NCI-H1417 treated with DMSO at 0.1 percent for 48 hours (cell line): ENCODE measurements around the gene KIF21B.
A peak's percentile ranks its signal among the peaks of the same experiment; 100 is the strongest.

Experiments
- DNase-seq: peaks from one replicate; lab custom pipeline; 2025; lab: John Stamatoyannopoulos, UW

KIF21B gene

GRCh38 chr1:201020040-201020591 lies 3.4 kb downstream of the KIF21B start:
- DNase-seq: no peak

- DNase-seq: no peak
Observed at GRCh38 chr1:201019321-201019977, 4.1 kb downstream of the KIF21B start.

DNA sequence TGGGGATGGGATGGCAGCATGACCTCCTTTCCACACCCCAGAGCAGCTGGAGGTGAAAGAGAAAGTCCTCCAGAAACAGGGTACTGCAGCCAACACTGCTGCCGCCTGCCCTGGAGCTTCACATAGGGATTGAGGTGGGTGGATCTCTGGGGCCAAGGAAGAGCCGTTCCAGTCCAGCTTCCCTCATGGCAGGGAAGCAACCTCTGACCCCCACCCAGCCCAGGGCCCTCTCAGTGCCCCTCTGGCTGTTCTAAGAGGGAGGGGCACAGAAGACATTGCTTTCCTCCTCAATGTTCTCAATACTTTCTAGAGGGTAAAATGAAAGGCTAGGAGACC lies 5.7 kb downstream of the KIF21B start:
- DNase-seq: no peak

DNA sequence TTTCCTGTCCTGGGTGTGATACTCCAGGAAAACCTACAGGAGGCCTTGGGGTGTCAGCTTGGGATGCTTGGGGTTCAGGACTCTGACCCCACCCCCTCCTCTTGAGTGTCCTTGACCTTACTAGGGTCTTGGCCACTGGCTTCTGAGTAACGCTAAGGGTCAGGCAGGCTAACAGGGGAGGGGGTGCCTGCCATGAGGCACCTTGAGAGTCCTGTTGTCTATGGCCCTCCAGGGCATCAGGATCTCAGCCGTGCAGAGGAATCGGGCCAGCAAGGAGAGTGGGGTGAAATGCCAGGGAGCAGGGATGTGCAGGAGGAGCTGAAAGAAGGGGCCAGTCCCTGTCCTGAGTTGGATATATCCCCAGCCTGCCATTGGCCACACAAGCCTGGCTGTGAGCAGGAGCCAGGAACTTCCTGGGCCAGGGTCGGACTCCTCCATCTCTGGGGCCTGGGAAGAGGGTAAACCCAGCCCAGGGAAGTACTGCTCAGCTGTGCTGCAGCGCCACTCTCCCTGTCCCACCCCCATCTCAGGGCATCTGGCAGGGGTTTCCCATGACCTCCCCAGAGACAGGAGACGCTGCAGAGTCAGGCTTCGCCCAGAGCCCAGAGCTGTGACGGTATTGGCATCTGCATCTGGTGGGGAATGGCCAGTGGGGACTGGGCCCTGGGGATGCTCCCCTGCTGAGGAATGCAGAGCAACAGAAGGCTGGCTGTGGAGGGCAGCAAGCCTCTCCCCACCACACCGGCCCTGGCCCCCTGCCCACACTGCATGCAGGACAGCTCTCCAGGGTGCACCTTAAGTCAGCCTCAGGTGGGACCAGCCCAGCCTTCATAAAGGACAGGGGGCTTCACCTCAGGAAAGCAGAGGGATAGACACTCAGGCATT lies 6.3 kb downstream of the KIF21B start:
- DNase-seq: no peak

DNA sequence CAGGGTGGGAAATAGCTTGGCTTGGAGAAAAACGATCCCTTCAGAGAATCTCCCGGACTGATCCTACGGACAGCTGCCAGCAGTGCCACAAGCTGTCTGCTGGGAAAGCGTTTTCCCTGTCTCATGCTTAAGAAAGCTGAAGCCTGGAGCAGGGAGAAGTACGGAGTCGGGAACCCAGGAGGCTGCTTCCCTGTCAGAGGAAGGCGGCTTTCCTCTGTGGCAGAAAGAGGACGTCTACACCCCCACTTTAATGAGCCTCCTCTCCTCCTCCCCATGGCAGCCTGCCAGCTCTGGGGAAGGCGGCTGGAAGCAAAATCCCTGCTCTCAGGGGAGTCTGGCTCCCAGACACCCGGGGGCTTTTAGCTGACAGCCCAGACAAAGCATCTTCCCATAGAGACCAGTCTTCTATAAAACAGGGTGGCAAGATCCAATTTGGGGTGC lies 7.3 kb downstream of the KIF21B start:
- DNase-seq: peak; percentile 48

DNA sequence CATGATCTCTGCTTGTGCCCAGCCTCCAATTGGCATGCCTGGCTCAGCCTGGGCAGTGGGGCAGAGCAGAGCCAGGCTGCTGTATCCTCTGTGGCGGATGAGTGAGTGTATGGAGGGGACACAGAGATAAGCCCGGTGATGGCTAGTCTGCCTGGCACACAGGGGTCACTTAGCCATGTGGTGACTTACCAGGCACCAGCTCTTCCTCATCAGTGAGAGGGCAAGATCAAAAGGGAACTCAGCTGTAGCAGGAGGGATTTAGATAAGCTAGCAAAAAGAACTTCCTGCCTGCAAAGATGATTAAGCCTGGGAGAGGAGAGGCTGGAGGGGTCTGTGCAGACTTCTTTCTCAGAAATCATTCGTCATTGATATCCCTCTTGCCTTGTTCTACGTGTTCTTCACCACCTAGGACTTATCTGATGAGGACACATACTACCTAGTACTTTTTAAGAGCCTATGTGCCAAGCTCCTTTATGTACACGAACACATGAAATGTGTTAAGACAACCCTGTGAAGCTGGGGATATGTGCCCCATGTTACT lies 7.9 kb downstream of the KIF21B start:
- DNase-seq: no peak

GRCh38 chr1:201014816-201015200 lies 8.7 kb downstream of the KIF21B start:
- no peak for DNase-seq

DNA sequence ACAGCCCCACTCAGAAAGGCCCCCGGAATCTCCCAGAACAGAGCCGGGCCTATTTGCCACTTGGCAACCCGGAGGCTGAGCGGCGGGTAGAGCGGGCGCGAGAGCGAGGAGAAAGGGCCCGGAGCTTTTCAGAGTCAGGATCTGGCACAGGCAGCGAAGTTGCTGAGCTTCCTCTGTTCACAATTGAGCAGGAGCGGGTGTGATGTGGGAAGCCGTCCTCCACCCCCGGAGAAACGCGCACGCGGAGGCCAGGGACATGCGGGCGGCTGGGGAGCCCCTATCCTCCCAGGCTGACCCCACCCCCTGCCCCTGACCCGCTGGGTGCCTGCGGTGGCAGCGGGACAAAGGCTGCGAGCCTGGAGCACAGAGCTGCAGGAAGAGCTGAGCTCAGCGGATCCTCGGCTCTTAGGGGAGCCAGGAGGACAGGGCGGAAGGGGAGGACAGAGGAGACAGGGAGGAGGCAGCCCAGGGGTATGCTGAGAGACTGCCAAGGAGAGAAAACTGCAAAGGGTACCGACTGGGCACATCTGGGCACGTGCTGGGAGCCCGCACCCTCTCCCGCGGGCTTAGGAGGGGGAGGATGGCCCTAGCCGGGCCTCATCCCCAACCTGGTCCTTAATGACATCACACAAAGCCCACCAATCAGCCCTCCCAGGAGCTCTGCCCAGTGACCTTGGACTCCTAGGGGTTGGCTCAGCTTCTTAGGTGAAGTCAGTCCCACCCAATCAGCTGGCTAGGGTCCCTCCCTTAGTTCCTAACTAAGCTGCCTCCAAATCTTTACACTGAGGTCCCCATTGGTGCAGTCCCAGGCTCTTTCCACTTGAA lies 9.3 kb downstream of the KIF21B start:
- no peak for DNase-seq

DNA sequence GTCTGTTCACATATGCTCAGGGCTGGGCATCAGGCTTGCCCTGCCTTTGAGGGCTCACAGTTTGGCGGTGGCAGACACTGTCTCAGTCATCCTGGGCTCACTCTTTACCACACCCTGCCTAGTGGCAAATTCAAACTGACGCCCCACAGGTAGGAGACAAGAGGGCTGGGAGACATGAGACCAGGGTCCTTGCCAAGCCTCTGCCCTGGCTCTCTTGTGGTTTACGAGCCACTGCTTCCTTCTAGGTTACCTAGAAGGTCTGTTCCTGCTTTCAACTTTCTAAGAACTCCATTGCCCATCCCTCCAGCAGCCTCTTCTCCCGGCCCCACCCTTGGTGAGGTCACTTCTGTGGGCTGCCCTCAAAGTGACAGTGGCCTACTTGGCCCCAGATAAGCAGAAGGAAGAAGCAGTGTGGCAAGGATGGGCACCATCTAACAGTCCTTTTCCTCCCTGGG lies 10.5 kb downstream of the KIF21B start:
- DNase-seq: no peak

DNA sequence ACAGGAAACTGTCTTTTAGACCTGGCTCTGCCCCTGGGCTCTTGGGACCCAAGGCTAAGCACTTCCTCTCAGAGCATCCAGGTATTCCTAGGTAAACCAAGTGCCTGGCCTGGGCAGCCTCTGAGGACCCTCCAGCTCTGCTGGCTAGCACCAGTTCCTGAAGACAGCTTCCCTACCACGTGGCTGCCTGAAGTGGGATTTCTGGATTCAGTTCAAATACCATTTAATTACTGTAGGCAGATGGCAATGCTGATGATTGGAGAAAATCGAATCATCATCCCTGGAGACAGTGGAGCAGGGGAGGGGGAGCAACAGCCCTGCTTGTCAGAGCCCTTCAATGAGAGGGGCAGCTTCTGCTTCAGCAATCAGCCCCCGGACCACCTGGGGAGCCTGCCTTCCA lies 11.9 kb downstream of the KIF21B start:
- DNase-seq: peak; percentile 19

DNA sequence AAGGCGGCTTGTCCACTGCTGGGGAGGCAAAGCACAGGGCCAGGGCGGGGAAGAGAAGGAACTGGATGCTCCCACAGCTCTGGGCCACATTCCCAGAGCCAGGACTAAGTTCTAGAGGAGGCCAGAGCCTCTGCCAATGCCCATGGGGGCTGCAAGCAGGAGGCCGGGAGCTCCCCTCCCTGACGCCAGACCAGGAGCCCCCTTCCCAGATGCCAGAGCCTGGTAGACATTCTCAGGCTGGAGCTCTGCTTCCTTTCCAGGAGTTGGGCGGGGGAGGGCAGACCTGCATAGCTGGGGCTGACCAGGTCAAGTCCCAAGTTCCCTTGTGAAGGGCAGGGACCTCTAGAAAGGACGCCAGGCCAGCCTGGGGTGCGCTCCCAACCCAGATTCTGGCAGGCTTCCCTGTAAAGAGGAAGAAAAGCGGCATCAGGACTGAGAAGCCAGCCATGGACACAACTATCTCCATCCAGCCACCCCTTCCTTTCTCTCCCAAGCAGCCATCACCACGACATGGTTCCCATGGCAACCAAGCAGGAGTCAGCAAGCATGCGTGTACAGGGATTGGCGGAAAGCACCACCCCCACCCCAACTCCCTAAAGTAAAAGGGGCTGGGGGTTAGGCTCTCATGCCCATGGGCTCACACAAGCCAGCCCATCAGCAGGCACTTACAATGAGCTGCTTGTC lies 13.4 kb downstream of the KIF21B start:
- no peak for DNase-seq

DNA sequence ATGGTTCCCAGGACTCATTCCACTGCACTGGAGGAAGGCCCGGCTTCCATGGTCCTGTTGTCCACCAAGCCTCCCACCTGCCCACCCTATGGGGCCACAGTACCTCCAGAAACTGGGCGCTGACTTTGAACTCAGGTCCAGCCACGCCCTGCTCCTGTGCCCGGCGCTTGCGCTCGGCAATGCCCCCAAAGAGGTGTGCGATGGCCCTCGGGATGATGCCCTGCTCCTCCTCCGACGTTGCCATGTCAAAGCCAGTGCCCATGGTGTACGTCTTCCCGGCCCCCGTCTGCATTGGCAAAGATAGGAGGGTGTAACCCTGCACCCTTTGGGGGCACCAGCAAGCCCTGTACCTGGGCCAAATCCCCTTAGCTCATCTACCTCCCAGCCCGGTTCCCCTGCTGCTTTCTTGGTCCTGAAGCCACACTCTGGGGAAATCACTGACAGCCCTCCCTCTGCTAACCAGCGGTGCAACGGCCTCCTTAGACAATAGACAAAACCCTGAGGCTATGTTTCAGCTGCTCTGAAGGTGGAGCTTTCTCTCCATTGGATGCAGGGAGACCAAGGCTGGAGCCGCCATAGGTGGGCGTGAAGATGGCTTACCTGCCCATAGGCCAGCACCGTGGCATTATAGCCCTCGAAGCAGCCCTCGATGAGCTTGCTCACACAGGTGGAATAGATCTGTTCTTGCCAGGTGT lies 14.7 kb downstream of the KIF21B start:
- no peak for DNase-seq

- DNase-seq: no peak
Observed at GRCh38 chr1:201007481-201007880, 16.0 kb downstream of the KIF21B start.

DNA sequence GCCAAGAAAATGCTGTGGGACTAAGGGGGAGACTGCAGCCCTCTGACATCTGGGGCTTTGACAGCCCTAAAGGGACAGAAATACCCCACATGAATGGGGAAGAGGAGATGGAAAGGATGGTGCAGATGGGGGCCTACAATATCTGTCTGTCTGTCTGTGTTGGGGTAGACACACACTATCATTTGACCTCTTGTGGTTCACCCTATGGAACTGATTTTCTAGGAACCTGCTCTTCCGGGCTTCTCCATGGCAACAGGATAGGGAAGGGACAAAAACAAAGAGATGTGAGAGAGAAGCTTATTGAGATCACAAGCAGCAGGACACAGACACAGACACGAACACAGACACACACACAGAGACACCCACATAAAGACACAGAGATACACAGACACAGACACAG lies 17.1 kb downstream of the KIF21B start:
- peak; percentile 7 for DNase-seq

GRCh38 chr1:201004732-201005131 lies 18.8 kb downstream of the KIF21B start:
- no peak for DNase-seq

- no peak for DNase-seq
Observed at GRCh38 chr1:201004154-201004553, 19.4 kb downstream of the KIF21B start.

DNA sequence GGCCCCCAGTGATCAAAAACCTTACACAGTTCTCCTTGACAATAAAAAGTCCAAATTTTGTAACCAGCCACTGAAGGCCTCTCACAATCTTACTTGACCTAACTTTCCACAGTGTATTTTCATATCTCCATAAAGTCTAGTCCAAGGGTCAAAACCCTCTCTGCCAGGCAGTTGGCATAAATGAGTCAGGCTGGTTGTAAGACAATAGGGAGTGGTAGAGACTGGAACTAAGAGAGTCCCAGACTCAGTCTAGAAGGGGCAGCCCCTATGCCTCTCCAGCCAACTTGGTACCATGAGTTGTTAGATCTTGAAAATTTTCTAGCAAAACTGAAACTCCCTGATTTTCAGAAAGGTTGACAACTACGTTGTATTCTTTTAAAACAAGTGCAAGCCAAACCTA lies 21.0 kb downstream of the KIF21B start:
- no peak for DNase-seq

DNA sequence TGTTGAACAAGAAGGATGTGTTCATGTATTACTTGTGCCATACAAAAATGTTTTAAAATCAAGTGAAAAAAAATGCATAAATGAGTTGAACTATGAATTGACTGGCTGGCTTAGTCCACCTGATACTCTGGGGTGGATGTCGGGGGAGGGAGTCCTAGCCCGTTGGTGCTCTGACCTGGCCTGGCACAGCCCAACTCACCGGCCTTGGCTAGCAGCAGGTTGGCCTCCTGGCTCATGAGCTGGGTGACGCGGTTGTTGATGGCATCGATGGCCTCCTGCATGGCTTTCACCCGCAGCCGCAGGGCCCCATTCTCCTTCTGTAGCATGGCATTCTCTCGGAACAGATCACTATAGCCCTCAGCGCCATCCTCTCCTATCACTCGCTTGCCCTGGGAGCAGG lies 21.6 kb downstream of the KIF21B start:
- DNase-seq: no peak

- DNase-seq: no peak
Observed at GRCh38 chr1:201000391-201000790, 23.1 kb downstream of the KIF21B start.

DNA sequence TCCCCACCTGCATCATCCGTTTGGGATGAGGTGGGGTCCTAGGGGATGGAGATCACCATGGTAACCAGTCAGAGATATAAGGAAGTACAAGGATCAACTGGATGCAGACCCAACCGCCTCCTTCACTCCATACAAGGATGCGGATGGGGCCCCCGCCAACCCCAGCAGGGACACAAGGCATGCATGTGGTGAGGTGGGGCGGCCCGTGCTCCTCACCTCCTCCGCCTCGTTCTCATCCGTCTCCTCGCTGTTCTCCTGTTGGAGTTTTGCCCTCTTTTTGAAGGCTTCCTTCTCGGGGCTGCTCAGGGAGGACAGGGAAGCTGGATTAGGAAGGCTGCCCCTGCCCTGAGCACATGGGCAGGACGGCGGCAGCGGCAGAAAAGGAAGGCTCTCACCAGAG lies 23.8 kb downstream of the KIF21B start:
- DNase-seq: no peak

DNA sequence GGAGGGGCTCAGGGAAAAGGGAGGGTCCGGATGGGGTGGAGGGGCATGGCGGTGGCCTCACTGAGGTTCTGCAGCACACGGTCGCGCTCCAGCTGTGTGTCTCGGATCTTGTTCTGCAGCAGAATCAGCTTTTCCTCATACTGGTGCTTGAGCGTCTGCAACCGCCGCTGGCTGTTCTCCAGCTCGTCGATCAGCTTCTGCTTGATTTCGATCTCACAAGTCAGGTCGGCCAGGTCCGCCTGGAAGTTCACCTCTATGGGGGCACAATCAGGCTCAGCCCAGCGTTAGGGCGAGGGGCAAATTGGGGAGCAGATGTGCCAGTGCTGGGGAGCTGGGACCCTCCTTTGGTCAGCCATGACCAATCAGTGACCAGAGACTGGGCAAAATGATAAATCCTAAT lies 25.2 kb downstream of the KIF21B start:
- DNase-seq: no peak
